SK-N-MC (cell line): ENCODE results near the gene TRIM49B.
"Not testable (repeated sequence)": the region's sequence is repeated elsewhere in the genome, so short reads cannot be mapped to it uniquely, and the experiment has no call there.

Source experiments
- DNase-seq: peaks from one replicate; pipeline ENCODE4 v3.0.0-alpha.2; 2011; ENCODE audit warnings: low read depth, low spot score
- H3K27ac ChIP-seq: fragments of 200-600 bp; sonication (generic); 2 replicates; pipeline ENCODE4 v1.5.1; 2016; ENCODE audit warnings: mixed run types
- H3K36me3 ChIP-seq: fragments of 200-600 bp; sonication (generic); 2 replicates; pipeline ENCODE4 v1.6.1; 2017; ENCODE audit warnings: antibody characterized with exemption, low read length, mixed read lengths; ENCODE audit not compliant: insufficient read depth
- H3K4me3 ChIP-seq: fragments of 200-600 bp; sonication (generic); 2 replicates; pipeline ENCODE4 v1.5.1; 2016
- H3K9ac ChIP-seq: fragments of 200-600 bp; sonication (generic); 2 replicates; pipeline ENCODE4 v1.8.0; 2017; ENCODE audit warnings: mixed run types, mixed read lengths; ENCODE audit not compliant: insufficient read length
- H3K9me3 ChIP-seq: fragments of 200-600 bp; sonication (generic); 2 replicates; pipeline ENCODE4 v1.6.1; 2017; ENCODE audit warnings: low read depth, mild to moderate bottlenecking, antibody characterized with exemption, low read length, moderate library complexity, mixed read lengths

The TRIM49B gene

GRCh38 chr11:49028523-49028922, at the start of gene TRIM49B:
Gene TRIM49B (plus strand): TSS chr11:49028823. CDS start chr11:49031600, 2,777 bp downstream.
- not testable (repeated sequence) for H3K27ac ChIP-seq, DNase-seq, H3K36me3 ChIP-seq, H3K9ac ChIP-seq, H3K4me3 ChIP-seq, H3K9me3 ChIP-seq

GRCh38 chr11:48983785-48984184, 44.8 kb upstream of the TRIM49B start, which contains the start of gene TRIM51G:
Gene TRIM51G (minus strand): TSS chr11:48983885. CDS start chr11:48981695, 2,190 bp downstream.
- not testable (repeated sequence) for H3K27ac ChIP-seq, H3K36me3 ChIP-seq, H3K9ac ChIP-seq, H3K4me3 ChIP-seq, DNase-seq, H3K9me3 ChIP-seq

GRCh38 chr11:49048229-49048628, 19.6 kb downstream of the TRIM49B start:
- H3K27ac ChIP-seq, H3K9ac ChIP-seq, H3K4me3 ChIP-seq, H3K36me3 ChIP-seq, DNase-seq, H3K9me3 ChIP-seq: not testable (repeated sequence)

GRCh38 chr11:49049821-49050220, 21.2 kb downstream of the TRIM49B start:
- H3K36me3 ChIP-seq, DNase-seq: not testable (repeated sequence)

GRCh38 chr11:49059012-49059411, 30.4 kb downstream of the TRIM49B start, which contains the start of gene TRIM64C:
Gene TRIM64C (minus strand): TSS chr11:49059112. CDS start chr11:49059112, 0 bp downstream.
- not testable (repeated sequence) for H3K27ac ChIP-seq, H3K36me3 ChIP-seq, H3K9me3 ChIP-seq, DNase-seq, H3K4me3 ChIP-seq, H3K9ac ChIP-seq

More at GRCh38 chr11:49049821-49050220, 21.2 kb downstream of the TRIM49B start:
- H3K9ac ChIP-seq, H3K4me3 ChIP-seq, H3K27ac ChIP-seq, H3K9me3 ChIP-seq: not testable (repeated sequence)

- H3K27ac ChIP-seq = not testable (repeated sequence)
Measured at GRCh38 chr11:49069897-49070296, 41.3 kb downstream of the TRIM49B start.

More at GRCh38 chr11:49069897-49070296, 41.3 kb downstream of the TRIM49B start:
- not testable (repeated sequence) for H3K9ac ChIP-seq, DNase-seq, H3K9me3 ChIP-seq, H3K36me3 ChIP-seq, H3K4me3 ChIP-seq
